NCI-H2171 (cell line): Measurements from ENCODE around the gene MYBBP1A.

Experiments
- DNase-seq: peaks from one replicate; lab custom pipeline; 2025; lab: John Stamatoyannopoulos, UW

MYBBP1A gene

DNA sequence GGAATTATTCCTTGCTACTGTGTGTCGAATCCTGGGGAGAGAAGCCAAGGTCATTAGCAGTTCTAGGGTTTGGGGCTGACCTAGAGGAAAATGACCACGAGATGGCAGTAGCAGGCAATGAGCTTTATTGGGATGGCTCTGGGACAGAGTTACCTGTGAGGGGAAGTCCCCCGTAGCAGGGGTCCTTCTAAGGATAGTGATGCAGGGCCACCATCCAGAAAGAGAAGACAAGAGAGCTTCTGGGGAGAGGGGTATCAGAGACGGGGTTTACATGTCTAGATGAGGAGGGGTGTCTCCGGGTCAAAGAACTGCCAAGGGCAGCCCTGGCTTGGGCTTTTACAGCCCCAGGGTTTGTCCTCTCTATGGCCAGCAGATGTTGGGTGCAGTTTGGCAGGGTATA is 11.6 kb upstream of the MYBBP1A start:
- peak; percentile 59 for DNase-seq

DNA sequence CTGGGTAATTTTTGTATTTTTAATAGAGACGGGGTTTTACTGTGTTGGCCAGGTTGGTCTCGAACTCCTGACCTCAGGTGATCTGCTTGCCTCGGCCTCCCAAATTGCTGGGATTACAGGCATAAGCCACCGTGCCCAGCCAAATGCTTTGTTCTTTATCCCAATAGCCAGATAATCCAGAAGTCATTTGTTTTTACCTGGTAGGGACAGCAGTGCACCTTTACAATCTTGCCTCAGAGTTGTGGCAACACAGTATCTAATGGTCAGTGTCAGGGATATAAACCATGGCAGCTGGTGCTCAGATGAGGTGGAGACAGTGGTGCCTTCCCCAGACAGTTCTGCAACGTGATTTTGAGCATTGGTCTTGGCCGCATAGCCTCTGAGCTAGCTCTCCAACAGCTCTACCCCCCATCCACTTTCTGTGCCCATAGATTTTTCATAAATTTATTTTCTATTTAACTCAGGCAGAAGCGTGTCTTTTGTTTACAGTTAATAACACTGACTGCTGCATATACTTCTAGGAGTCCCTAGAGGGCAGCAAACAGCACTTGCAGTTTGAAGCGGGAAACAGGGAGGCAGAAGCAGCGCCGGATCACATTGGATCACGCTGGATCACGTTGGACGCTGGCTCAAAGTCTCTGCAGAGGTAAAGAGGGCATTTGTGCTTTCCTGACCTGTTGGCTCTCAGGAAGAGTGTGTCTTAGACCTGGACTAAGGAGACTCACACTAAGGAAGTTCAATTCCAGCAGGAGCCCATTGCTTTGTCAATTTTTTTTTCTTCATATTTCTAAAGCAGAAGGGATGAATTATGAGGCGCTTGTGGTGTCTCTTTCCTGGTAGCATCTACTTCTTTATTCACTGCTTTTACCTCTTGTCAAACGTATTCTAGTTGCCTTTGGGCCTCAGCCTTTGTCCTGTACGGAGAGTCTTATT is 10.3 kb upstream of the MYBBP1A start:
- DNase-seq = peak; percentile 88

DNA sequence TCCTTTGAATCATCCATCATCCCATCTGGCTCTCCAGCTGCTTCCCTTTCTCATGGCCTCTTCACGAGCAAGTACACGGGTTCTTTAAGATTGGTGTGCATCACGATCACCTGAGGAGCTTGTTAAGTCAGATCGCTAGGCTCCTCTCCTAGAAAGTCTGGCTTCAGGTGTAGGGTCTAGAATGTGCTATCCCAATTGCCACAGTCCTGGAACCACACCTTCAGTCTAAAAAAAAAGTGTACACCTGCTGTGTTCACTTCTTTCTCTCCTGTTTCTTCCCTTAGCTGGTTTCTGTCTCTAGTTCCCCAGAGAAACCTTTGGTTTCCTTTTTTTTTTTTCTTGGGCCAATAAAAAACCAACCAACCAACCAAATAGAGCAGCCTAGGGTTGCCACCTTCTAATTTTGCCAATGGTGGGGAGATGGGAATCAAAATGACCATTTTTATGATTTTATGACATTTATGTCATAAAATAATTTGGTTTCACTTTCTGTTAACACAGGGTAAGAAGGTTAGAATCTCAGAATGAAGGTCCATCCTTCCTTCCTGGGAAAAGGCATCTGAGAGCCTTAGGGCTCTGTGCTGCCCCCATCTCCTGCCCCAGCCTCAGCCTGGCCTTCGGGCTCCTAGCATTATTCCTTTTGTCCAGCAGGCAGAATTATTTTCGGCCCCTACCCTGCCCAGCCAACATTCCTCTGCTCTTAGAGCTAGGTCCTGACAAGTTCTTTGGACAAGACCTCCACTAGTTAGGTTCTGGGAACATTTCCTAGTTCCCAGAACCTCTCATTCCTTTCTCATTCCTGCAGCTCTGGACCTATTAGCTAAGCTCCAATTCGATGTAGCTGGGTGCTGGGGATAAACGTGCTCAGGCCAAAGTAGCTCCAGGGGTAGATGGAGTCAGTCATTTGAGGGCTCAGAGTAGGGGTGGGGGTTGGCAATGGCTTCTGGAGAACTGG is 7.1 kb upstream of the MYBBP1A start:
- DNase-seq = peak; percentile 60

DNA sequence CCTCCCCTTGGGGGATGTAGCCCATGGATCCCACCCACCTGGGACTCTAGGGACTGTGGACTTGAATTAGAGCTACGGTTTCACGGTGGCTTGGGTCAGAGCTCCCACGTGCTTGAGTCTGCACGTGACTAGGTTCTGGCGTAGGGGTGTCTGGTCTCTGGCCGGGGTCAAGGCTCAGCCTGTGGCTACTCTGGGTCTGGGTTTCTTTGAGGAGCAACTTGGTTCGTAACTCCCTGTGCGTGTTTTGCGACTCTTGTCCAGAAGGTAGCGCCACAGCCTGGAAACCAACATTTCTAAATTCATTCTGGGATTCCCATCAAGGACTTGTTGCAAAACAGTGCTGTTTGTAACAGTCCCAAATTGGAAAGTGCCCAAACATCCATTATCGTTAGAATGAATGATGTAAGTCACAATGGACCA is 5.7 kb upstream of the MYBBP1A start:
- DNase-seq = no peak

DNA sequence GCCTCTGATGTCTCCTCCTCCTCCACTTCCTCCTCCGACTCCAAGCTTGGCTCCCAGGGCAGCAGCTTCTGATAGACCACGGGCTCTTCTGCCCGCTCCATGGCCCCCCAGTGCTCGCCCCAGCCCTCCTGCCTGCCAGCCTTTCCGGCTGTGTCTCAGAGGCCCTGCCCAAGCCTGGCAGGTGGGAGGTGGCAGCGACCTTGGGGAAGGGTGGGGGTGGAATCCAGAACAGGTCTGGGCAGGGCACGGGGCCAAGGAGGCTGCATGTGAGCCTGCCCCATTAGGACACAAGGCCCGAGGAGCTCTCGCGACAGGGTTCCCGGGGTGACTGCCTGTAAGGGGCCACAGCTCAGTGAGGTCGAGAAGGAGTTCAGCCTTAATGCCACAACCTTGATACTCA is 5.2 kb upstream of the MYBBP1A start, which contains the start of gene GGT6:
Gene GGT6 (minus strand): TSS at position 157 of the 400 bp plus-strand sequence. CDS start 56 bp downstream, at position 101.
- no peak for DNase-seq

GRCh38 chr17:4559966-4560365 is 4.8 kb upstream of the MYBBP1A start:
- no peak for DNase-seq

DNA sequence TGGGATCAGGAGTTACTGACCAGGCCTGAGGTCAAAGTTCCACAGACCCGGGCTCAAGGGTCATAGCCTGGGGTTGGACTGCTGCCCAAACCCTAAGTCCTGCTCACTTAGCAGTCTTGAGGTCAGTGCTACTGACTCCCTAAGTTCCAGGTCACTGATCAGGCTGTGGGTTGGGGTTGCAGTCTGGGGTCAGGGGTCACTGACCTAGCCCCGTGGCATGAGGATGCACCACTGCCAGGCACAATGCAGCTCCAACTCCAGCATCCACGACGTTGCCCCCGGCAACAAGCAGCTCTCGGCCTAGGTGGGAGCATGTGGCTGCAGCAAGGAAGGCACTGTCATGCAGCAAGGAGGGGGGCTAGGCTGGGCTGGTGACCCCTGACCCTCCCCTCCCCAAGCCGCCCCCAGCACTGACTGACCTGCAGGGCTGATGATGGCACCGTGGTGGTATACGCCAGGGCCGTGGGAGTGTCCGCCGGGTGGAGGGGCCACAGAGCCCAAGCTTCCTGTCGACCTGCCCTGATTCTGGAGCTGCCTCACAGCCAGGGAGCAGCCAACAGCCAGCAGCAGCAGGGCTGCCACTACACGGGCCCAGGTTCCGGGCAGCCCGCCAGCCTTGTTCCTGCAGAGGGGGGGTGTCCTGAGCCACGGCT is 4.1 kb upstream of the MYBBP1A start:
- no peak for DNase-seq

DNA sequence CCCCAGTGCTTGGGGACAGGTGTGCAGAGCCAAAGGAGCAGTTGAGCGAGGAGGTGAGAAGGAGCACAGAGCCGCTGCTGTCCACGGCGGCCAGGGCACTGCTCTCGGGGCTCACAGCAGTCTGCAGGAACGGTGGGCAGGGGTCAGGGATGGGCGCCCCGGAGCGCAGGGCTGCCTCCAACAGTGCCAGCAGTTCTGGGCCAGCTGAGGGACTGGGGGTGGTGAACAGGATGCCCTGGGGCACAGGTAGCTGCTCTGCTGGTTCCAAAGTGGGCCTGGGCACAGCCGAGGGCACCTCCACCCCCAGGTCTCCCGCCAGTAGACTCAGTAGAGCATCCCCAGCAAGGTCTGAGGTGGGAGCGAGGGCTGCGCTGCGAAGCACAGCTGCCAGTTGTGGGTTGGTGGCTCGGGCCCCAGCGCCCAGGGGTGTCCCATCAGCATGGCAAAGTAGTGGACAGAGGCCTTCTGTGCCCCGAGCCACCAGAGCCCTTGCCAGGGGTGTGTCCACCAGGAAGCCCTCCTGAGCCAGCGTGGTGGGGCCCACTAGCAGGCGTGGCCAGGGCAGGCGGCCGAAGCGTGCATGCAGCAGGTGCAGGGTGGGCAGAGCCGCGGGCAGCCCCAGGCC is 3.3 kb upstream of the MYBBP1A start:
- no peak for DNase-seq

DNA sequence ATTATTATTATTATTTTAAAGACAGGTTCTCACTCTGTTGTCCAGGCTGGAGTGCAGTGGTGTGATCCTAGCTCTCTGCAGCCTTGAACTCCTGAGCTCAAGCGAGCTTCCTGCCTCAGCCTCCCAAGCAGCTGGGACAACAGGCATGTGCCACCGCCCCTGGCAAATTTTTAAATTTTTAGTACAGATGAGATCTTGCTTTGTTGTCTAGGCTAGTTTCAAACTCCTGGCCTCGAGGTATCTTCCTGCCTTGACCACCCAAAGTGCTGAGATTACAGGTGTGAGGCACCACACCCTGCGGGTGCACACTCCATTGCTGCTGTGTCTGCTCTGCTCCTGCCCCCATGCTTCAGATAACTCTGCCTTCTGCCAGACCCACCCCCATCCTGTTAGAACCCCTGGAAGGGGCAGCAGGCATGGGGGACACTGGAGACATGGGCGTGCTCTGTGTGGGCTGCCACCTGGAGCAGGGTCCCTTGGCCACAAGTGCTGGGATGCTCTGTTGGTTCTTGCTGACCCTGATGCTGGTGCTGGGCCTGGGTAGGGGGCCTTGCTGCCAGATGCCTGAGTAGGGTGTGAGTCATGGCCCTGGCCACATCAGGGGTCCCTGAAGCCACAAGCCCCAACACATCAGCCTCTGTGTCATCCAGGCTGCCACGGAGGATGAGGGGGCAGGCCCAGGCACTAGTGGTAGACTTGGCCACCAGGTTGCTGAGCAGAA is 2.6 kb upstream of the MYBBP1A start:
- DNase-seq = no peak

GRCh38 chr17:4556996-4557395 is 1.8 kb upstream of the MYBBP1A start:
- no peak for DNase-seq

GRCh38 chr17:4555873-4556759 is 932 bp upstream of the MYBBP1A start:
- no peak for DNase-seq

GRCh38 chr17:4554441-4554996 is 665 bp downstream of the MYBBP1A start:
- no peak for DNase-seq

DNA sequence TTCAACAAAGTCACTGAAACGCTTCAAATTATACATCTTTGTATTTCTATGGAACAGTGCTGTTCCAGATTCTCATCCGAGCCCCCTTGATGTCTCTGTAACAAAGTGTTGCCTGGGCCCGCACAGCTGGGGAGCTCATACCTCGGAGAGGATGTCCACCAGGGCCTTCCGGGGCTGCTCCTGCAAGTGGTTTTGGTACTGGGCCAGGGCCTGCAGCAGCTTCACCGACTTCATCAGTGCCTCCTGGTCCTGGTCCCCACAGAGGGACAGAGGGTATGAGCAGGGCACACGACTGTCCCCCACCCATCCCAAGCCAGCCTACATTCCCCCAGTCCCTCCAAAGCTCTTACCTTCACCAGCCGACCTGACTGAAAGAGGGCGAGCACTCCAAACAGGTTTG is 1.5 kb downstream of the MYBBP1A start:
- DNase-seq = no peak

GRCh38 chr17:4551796-4552525 is 3.2 kb downstream of the MYBBP1A start:
- no peak for DNase-seq

DNA sequence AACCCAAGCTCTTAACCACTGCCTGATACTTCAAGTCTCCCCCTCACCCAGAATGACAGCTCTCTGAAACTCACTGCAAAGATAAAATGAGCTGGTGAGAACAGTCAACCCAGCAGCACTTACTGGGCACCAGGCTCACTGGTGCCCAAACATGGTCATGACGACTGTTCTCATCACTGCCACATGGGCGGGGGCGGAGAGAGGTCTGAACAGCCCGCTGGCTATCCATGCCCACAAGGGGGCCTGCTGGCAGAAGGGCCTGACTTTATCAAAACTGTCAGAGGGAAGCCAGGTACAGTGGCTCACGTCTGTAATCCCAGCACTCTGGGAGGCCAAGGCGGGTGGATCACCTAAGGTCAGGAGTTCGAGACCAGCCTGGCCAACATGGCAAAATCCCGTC is 4.0 kb downstream of the MYBBP1A start:
- DNase-seq = no peak

DNA sequence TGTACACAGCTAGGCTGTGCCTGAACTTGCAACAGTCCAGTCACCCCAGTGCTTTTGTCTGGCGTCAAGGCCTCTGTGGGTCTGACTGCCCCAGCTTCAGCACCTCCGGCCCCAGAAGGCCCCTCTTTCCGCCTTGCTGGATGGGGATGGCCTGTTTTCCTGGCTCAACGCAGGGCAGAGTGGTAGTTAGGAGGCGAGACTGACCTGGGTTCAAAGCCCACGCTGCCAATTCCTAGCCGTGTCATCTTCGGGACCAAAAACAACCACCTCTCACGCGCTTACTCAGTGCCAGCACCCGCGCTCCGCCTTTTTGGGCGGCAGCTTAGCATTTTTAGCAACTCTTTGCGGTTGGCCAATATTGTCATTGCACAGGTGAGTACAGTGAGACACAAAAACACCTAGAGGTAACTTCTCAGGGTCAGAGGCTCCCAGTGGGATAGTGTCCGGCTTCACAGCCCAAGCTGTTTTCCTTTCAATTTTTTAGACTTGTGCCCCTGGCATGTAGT is 4.6 kb downstream of the MYBBP1A start:
- DNase-seq = no peak

- DNase-seq = no peak
Observed at GRCh38 chr17:4549781-4550533, 5.2 kb downstream of the MYBBP1A start.
